Measurements from ENCODE around the gene ATXN10. TPM values are rescaled to one million over a fixed set of nuclear protein-coding genes. Genes with fewer than 3 reads are reported as not detected.

ATXN10 gene
- polyA plus RNA-seq, 1 donor from 2014 or later: 86.9 TPM

- no peaks in the 10 kb centered on the region for H3K27me3 Mint-ChIP-seq
- peak overlapping the region in 1 of 3 donors; percentile 48 for H3K27ac Mint-ChIP-seq
- no peaks in the 10 kb centered on the region for H3K9me3 Mint-ChIP-seq
- peaks cover 2 to 4% (median 2%) of the 10 kb centered on the region in 3 donors for H3K4me1 Mint-ChIP-seq
- H3K4me3 Mint-ChIP-seq: peak overlapping the region in 1 of 4 donors; percentile 48
- peaks cover 4% of the 10 kb centered on the region for H3K36me3 Mint-ChIP-seq
These were observed 59.6 kb downstream of the ATXN10 start for GRCh38 chr22:45731041-45731797.

GRCh38 chr22:45731798-45732495 is 60.3 kb downstream of the ATXN10 start:
- Mint-ChIP-seq H3K4me3 (no peak overlapping the region), H3K4me1 (peaks cover 0 to 3% (median 2%) of the 10 kb centered on the region in 3 donors), H3K9me3 (no peaks in the 10 kb centered on the region), H3K36me3 (peaks cover 5% of the 10 kb centered on the region), H3K27me3 (no peaks in the 10 kb centered on the region), H3K27ac (no peak overlapping the region)

GRCh38 chr22:45735273-45735672 is 63.6 kb downstream of the ATXN10 start:
- no peak overlapping the region for H3K27ac Mint-ChIP-seq
- no peaks in the 10 kb centered on the region for H3K4me1 Mint-ChIP-seq
- peaks cover 13% of the 10 kb centered on the region for H3K36me3 Mint-ChIP-seq
- no peak overlapping the region for H3K4me3 Mint-ChIP-seq
- H3K27me3 Mint-ChIP-seq: no peaks in the 10 kb centered on the region
- H3K9me3 Mint-ChIP-seq: no peaks in the 10 kb centered on the region

GRCh38 chr22:45738206-45738605 is 66.6 kb downstream of the ATXN10 start:
- Mint-ChIP-seq H3K9me3 (peaks cover 0 to 3% (median 0%) of the 10 kb centered on the region in 3 donors), H3K4me1 (no peaks in the 10 kb centered on the region), H3K36me3 (peaks cover 26% of the 10 kb centered on the region), H3K27ac (no peak overlapping the region), H3K27me3 (no peaks in the 10 kb centered on the region), H3K4me3 (no peak overlapping the region)

- no peak overlapping the region for H3K4me3 Mint-ChIP-seq
- H3K4me1 Mint-ChIP-seq: no peaks in the 10 kb centered on the region
- H3K36me3 Mint-ChIP-seq: peaks cover 30% of the 10 kb centered on the region
- no peak overlapping the region for H3K27ac Mint-ChIP-seq
- H3K27me3 Mint-ChIP-seq: no peaks in the 10 kb centered on the region
- peaks cover 0 to 3% (median 0%) of the 10 kb centered on the region in 3 donors for H3K9me3 Mint-ChIP-seq
These were observed 68.6 kb downstream of the ATXN10 start for GRCh38 chr22:45740236-45740635.

GRCh38 chr22:45742866-45743450 is 71.3 kb downstream of the ATXN10 start:
- H3K27ac Mint-ChIP-seq: no peak overlapping the region
- H3K27me3 Mint-ChIP-seq: no peaks in the 10 kb centered on the region
- no peak overlapping the region for H3K4me3 Mint-ChIP-seq
- peaks cover 0 to 1% (median 0%) of the 10 kb centered on the region in 3 donors for H3K4me1 Mint-ChIP-seq
- H3K9me3 Mint-ChIP-seq: peaks cover 0 to 3% (median 0%) of the 10 kb centered on the region in 3 donors
- H3K36me3 Mint-ChIP-seq: peaks cover 23% of the 10 kb centered on the region

GRCh38 chr22:45743687-45744086 is 72.1 kb downstream of the ATXN10 start:
- no peak overlapping the region for H3K4me3 Mint-ChIP-seq
- peaks cover 0 to 1% (median 0%) of the 10 kb centered on the region in 3 donors for H3K4me1 Mint-ChIP-seq
- H3K36me3 Mint-ChIP-seq: peaks cover 23% of the 10 kb centered on the region
- H3K9me3 Mint-ChIP-seq: peaks cover 0 to 3% (median 0%) of the 10 kb centered on the region in 3 donors
- H3K27me3 Mint-ChIP-seq: no peaks in the 10 kb centered on the region
- H3K27ac Mint-ChIP-seq: peak overlapping the region in 1 of 3 donors; percentile 48

DNA sequence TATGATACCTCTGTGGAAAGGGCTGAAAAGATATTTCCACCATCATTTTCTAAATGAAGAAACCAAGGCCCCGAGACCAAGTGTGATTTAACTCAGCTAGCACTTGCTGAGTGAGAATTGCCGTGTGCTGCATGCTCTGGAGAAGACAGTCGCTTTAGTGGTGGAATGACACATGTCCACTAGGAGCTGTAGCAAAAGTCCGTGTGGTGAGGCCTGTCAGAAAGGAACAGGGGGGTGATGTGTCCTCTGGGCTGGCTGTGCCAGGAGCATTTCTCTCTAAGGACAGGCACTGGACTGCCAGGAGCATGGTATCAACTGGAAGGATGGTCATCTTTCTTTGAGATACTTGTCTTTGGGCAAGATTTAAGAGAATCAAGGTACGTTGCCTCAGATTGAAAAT is 72.8 kb downstream of the ATXN10 start:
- no peak overlapping the region for H3K27ac Mint-ChIP-seq
- H3K27me3 Mint-ChIP-seq: no peaks in the 10 kb centered on the region
- H3K9me3 Mint-ChIP-seq: peaks cover 0 to 3% (median 0%) of the 10 kb centered on the region in 3 donors
- H3K36me3 Mint-ChIP-seq: peaks cover 22% of the 10 kb centered on the region
- no peak overlapping the region for H3K4me3 Mint-ChIP-seq
- peaks cover 0 to 1% (median 0%) of the 10 kb centered on the region in 3 donors for H3K4me1 Mint-ChIP-seq

DNA sequence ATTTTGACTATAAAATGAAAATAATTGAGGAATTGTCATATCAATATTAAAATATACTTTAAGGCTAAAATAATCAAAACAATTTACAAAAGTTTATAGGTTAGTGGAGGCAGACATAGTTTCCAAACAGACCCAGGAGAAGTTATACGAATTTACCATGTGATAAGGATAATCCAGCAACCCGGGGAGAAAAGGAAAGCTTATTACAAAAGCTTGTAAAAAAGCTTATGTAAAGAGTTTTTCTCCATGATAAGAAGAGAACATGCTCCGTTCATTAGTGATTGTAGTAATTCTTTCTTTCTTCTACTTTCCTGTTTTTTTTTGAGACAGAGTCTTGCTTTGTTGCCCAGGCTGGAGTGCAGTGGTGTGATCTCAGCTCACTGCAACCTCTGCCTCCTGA is 79.0 kb downstream of the ATXN10 start:
- Mint-ChIP-seq H3K4me3 (no peak overlapping the region), H3K4me1 (peaks cover 0 to 9% (median 5%) of the 10 kb centered on the region in 3 donors), H3K9me3 (no peaks in the 10 kb centered on the region), H3K36me3 (peaks cover 2% of the 10 kb centered on the region), H3K27me3 (no peaks in the 10 kb centered on the region), H3K27ac (no peak overlapping the region)

DNA sequence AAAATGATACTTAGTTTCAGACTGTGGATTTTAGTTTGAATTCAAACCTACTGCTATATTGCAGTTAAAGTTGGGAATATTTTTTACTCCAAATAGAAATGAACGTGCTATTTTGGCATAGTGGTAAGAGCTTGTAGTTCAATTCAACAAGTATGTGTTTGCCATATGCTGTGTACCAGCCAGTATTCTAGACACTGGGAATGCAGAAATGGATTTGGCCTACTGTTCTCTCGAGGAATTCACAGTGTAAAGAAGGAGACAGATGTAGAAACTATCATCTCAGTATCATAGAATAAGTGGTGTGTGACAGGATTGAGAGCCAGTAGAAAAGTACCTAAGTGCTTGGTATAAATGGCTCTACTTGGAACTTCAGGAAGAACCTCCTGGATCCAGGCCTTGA is 80.4 kb downstream of the ATXN10 start:
- H3K4me1 Mint-ChIP-seq: peaks cover 0 to 9% (median 3%) of the 10 kb centered on the region in 3 donors
- peaks cover 5% of the 10 kb centered on the region for H3K36me3 Mint-ChIP-seq
- no peak overlapping the region for H3K4me3 Mint-ChIP-seq
- no peaks in the 10 kb centered on the region for H3K27me3 Mint-ChIP-seq
- H3K27ac Mint-ChIP-seq: no peak overlapping the region
- H3K9me3 Mint-ChIP-seq: no peaks in the 10 kb centered on the region

DNA sequence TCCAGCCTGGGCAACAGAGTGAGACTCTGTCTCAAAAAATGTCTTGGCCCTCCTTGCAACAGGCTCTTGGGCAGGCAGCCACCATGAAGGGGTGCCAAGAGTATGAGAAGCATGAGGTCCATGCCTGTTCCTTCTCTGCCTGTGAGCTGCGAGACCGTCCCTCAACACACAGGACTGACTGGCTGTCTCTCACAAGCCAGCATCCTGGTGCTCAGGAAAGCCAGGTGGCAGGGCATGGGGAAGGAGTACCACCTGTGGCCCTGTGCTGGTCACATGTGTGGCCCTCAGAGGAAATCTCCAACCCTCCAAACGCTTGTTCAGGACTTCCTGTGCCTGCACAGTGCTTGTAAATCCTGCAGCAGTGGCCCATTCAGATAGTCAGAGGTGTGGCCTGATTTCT is 83.2 kb downstream of the ATXN10 start:
- no peaks in the 10 kb centered on the region for H3K27me3 Mint-ChIP-seq
- no peaks in the 10 kb centered on the region for H3K9me3 Mint-ChIP-seq
- H3K4me1 Mint-ChIP-seq: peaks cover 0 to 9% (median 3%) of the 10 kb centered on the region in 3 donors
- peaks cover 15% of the 10 kb centered on the region for H3K36me3 Mint-ChIP-seq
- H3K27ac Mint-ChIP-seq: no peak overlapping the region
- no peak overlapping the region for H3K4me3 Mint-ChIP-seq

DNA sequence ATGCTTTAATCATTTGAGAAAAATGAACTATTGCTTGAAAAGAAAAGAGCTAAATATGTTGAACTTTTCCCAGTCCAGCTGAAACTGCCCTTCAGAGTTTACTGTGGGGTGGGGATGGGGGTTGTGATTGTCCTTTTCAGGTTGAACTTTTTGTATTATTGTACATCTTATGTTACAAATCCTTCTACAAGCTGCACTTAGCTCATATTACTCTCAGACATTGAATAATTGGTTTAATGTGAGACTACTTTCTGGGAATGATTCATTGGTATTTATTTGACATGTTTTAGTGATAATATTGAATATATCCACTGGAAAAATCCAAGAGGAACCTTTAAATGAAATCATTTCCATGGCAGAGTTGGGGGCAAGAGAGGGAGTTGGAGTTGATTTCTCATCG is 84.9 kb downstream of the ATXN10 start:
- Mint-ChIP-seq H3K27me3 (no peaks in the 10 kb centered on the region), H3K9me3 (no peaks in the 10 kb centered on the region), H3K36me3 (peaks cover 20% of the 10 kb centered on the region), H3K27ac (no peak overlapping the region), H3K4me1 (peaks cover 0 to 9% (median 3%) of the 10 kb centered on the region in 3 donors), H3K4me3 (no peak overlapping the region)

GRCh38 chr22:45757068-45757467 is 85.4 kb downstream of the ATXN10 start:
- no peak overlapping the region for H3K4me3 Mint-ChIP-seq
- H3K27ac Mint-ChIP-seq: no peak overlapping the region
- H3K4me1 Mint-ChIP-seq: peaks cover 0 to 9% (median 3%) of the 10 kb centered on the region in 3 donors
- no peaks in the 10 kb centered on the region for H3K27me3 Mint-ChIP-seq
- no peaks in the 10 kb centered on the region for H3K9me3 Mint-ChIP-seq
- peaks cover 20% of the 10 kb centered on the region for H3K36me3 Mint-ChIP-seq

- H3K27ac Mint-ChIP-seq: no peak overlapping the region
- H3K36me3 Mint-ChIP-seq: peaks cover 19% of the 10 kb centered on the region
- no peaks in the 10 kb centered on the region for H3K9me3 Mint-ChIP-seq
- H3K4me1 Mint-ChIP-seq: peaks cover 0 to 9% (median 3%) of the 10 kb centered on the region in 3 donors
- H3K27me3 Mint-ChIP-seq: no peaks in the 10 kb centered on the region
- no peak overlapping the region for H3K4me3 Mint-ChIP-seq
These were observed 86.3 kb downstream of the ATXN10 start for GRCh38 chr22:45757936-45758335.

DNA sequence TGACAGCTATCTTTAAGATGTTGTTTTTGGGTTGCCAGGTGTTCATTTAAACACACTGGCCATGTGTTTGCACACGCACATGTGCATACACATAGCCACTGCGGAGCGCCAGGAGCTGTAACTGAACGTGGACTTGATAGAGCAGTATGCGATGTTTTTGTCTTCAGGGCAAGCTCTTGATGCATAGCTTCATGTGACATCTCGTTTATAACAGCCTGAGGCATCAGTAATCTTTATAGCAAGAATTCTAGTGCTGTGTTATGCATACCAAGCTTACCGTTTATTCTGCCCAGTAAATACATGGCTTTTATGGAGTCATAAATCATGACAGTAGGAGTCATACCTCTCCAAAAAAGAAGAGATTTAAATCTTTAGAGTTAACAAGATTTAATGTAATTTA is 87.0 kb downstream of the ATXN10 start:
- peaks cover 0 to 9% (median 4%) of the 10 kb centered on the region in 3 donors for H3K4me1 Mint-ChIP-seq
- no peaks in the 10 kb centered on the region for H3K27me3 Mint-ChIP-seq
- peaks cover 18% of the 10 kb centered on the region for H3K36me3 Mint-ChIP-seq
- no peak overlapping the region for H3K27ac Mint-ChIP-seq
- no peaks in the 10 kb centered on the region for H3K9me3 Mint-ChIP-seq
- no peak overlapping the region for H3K4me3 Mint-ChIP-seq

All from IgD-negative memory B cell (primary cell).